Liver (tissue), 9 donors: ENCODE measurements around the gene PPP1R9A. TPM values are rescaled to one million over a fixed set of nuclear protein-coding genes. Genes with fewer than 3 reads are reported as not detected.

Experiments used
- DNase-seq: peaks from one replicate; pipeline ENCODE4 v3.0.0-alpha.2; 2017; ENCODE audit warnings: low spot score
- H3K27ac ChIP-seq, 2 donors: one replicate each; pipeline ENCODE4 v1.7.0; 2013; ENCODE audit warnings: inconsistent platforms in 2 of 2, low read length in 2 of 2, control low read depth in 1 of 2, low read depth in 1 of 2, mild to moderate bottlenecking in 1 of 2
- H3K27me3 ChIP-seq, 4 donors: one replicate each; pipeline versions ENCODE4 v1.6.1 to v1.7.0; 2013; ENCODE audit warnings: low read length in 3 of 4, inconsistent platforms in 1 of 4, mild to moderate bottlenecking in 1 of 4, moderate library complexity in 1 of 4; ENCODE audit not compliant: control insufficient read depth in 4 of 4, insufficient read depth in 4 of 4
- H3K36me3 ChIP-seq, 4 donors: one replicate each; pipeline versions ENCODE4 v1.6.1 to v1.7.0; 2013; ENCODE audit warnings: low read length in 3 of 4, mild to moderate bottlenecking in 3 of 4, low read depth in 1 of 4, moderate library complexity in 1 of 4; ENCODE audit not compliant: control insufficient read depth in 4 of 4, insufficient read depth in 3 of 4
- H3K4me1 ChIP-seq, 4 donors: one replicate each; pipeline versions ENCODE4 v1.6.1 to v1.7.0; 2013; ENCODE audit warnings: low read length in 3 of 4, mild to moderate bottlenecking in 3 of 4, moderate library complexity in 1 of 4; ENCODE audit not compliant: control insufficient read depth in 4 of 4, insufficient read depth in 4 of 4
- H3K4me3 ChIP-seq, 3 donors: one replicate each; pipeline versions ENCODE4 v1.6.1 to v1.7.0; 2013; ENCODE audit warnings: low read length in 3 of 3, control low read depth in 1 of 3, low read depth in 1 of 3, mild to moderate bottlenecking in 1 of 3
- H3K9ac ChIP-seq, 2 donors: one replicate each; pipeline ENCODE4 v1.7.0; 2013; ENCODE audit warnings: low read length in 2 of 2, mild to moderate bottlenecking in 2 of 2, moderate library complexity in 2 of 2, control low read depth in 1 of 2, low read depth in 1 of 2
- H3K9me3 ChIP-seq, 4 donors: one replicate each; pipeline versions ENCODE4 v1.6.1 to v1.7.0; 2013; ENCODE audit warnings: low read length in 3 of 4; ENCODE audit not compliant: control insufficient read depth in 4 of 4
- EGR1 ChIP-seq, 2 donors: IDR thresholded peaks; 2 replicates each; pipeline ENCODE4 v1.6.1; 2016 to 2018; ENCODE audit warnings: antibody characterized with exemption in 2 of 2, low read depth in 2 of 2
- FOXA1 ChIP-seq: IDR thresholded peaks from 2 replicates; pipeline ENCODE4 v1.6.1; 2016; ENCODE audit warnings: antibody characterized with exemption
- FOXA2 ChIP-seq: IDR thresholded peaks from 2 replicates; pipeline ENCODE4 v1.6.1; 2016; ENCODE audit warnings: antibody characterized with exemption
- GABPA ChIP-seq, 2 donors: IDR thresholded peaks in 1 of 2; conservative IDR thresholded peaks in 1 of 2; 2 replicates each; pipeline ENCODE4 v1.6.1; 2016; ENCODE audit warnings: antibody characterized with exemption in 2 of 2, mild to moderate bottlenecking in 1 of 2, moderate library complexity in 1 of 2
- HNF4A ChIP-seq, 2 donors: conservative IDR thresholded peaks; 2 replicates each; pipeline ENCODE4 v1.6.1; 2016; ENCODE audit warnings: antibody characterized with exemption in 2 of 2, mild to moderate bottlenecking in 2 of 2
- HNF4G ChIP-seq: IDR thresholded peaks from 2 replicates; pipeline ENCODE4 v1.6.1; 2016; ENCODE audit warnings: antibody characterized with exemption
- JUND ChIP-seq, 2 donors: IDR thresholded peaks; 2 replicates each; pipeline ENCODE4 v1.6.1; 2016; ENCODE audit warnings: antibody characterized with exemption in 2 of 2
- NR2F2 ChIP-seq: IDR thresholded peaks from 2 replicates; pipeline ENCODE4 v1.6.1; 2016; ENCODE audit warnings: antibody characterized with exemption
- RAD21 ChIP-seq, 2 donors: IDR thresholded peaks; 2 replicates each; pipeline ENCODE4 v1.6.1; 2016; ENCODE audit warnings: antibody characterized with exemption in 2 of 2, mild to moderate bottlenecking in 2 of 2
- RXRA ChIP-seq, 2 donors: IDR thresholded peaks; 2 replicates each; pipeline ENCODE4 v1.6.1; 2017 to 2018; ENCODE audit warnings: antibody characterized with exemption in 2 of 2, mild to moderate bottlenecking in 1 of 2
- SP1 ChIP-seq: IDR thresholded peaks from 2 replicates; pipeline ENCODE4 v1.6.1; 2018; ENCODE audit warnings: antibody characterized with exemption, mild to moderate bottlenecking
- TAF1 ChIP-seq: conservative IDR thresholded peaks from 2 replicates; pipeline ENCODE4 v1.6.1; 2016; ENCODE audit warnings: antibody characterized with exemption, mild to moderate bottlenecking
- YY1 ChIP-seq: IDR thresholded peaks from 2 replicates; pipeline ENCODE4 v1.6.1; 2016; ENCODE audit warnings: antibody characterized with exemption, mild to moderate bottlenecking
- WGBS: extraction: QIAGEN DNeasy Blood & Tissue Kit; methylation state at CpG from one replicate; pipeline ENCODE4 v1.1.7; 2013; 5-methylcytosine and 5-hydroxymethylcytosine counted together
- polyA plus RNA-seq, 2 donors: library from polyadenylated mRNA; stranded (reverse) in 1 of 2; unstranded in 1 of 2; fragments of 200-250 nt in 1 of 2; fragments of >200 nt in 1 of 2; fragmentation: Nextera tagmentation in 1 of 2; extraction: Ambion mirVana in 1 of 2; gene quantifications; one replicate each; pipeline versions ENCODE4 v1.2.1 to v1.2.3, GENCODE V29; 2013 to 2015
- total RNA-seq, 2 donors: library from RNA; depleted of rRNA; stranded (reverse); fragments of >200 nt; gene quantifications; one replicate each; pipeline ENCODE4 v1.2.3, GENCODE V29; 2014
- TF ChIP-seq, protein P1 (sequence below): IDR thresholded peaks from 2 replicates; pipeline ENCODE4 v1.6.1; 2016; ENCODE audit warnings: antibody characterized with exemption
- TF ChIP-seq, protein P2 (sequence below): IDR thresholded peaks from 2 replicates; pipeline ENCODE4 v1.6.1; 2016; ENCODE audit warnings: antibody characterized with exemption, mild to moderate bottlenecking
- TF ChIP-seq, protein P3 (sequence below): fragments of 150-350 bp; IDR thresholded peaks from 2 replicates; pipeline ENCODE4 v1.5.1; 2017; ENCODE audit warnings: improper control_type of control experiment, low read depth, low read length; ENCODE audit not compliant: missing input control
- TF ChIP-seq, protein P4 (sequence below): IDR thresholded peaks from 2 replicates; pipeline ENCODE4 v1.6.1; 2016; ENCODE audit warnings: antibody characterized with exemption
- donor health status: healthy.
- donor health status: healthy.
- donor health status: healthy.
- donor health status: healthy.
- donor health status: healthy.

Gene PPP1R9A
- total and polyA plus RNA-seq, 4 donors, result 0.17 to 5.4 (median 2.7) TPM

DNA sequence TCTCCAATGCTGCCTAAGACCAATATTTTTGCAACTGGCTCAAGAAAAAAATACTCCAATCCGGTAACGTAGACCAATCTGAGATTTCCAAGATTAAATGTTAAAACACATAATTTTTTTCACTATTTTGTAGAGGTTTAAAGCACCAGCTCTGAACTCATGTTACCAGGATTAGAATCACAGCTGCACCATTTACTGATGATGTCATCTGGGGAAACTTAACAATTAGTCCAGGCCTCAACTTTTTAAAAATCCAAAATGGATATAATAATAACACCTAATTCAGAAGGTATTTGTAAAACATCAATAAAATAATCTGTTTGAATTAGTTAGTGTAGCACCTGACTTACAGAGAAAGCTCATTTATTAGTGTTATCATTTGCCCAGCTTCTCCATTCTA lies 402.6 kb downstream of the PPP1R9A start:
- H3K4me3 ChIP-seq, result no peak overlapping the region
- no peak overlapping the region for H3K27ac ChIP-seq
- H3K27me3 ChIP-seq, result no peaks in the 10 kb centered on the region
- WGBS, result 97% methylated on average over 2 of the region's 2 CpGs
- H3K9me3 ChIP-seq, result no peaks in the 10 kb centered on the region
- no peak overlapping the region for H3K9ac ChIP-seq
- peaks cover 0 to 3% (median 0%) of the 10 kb centered on the region in 4 donors for H3K4me1 ChIP-seq
- peaks cover 9 to 60% (median 19%) of the 10 kb centered on the region in 4 donors for H3K36me3 ChIP-seq
- no peak for TF ChIP-seq JUND (IDR thresholded peaks at IDR 0.05)
- TF ChIP-seq, protein P1, sequence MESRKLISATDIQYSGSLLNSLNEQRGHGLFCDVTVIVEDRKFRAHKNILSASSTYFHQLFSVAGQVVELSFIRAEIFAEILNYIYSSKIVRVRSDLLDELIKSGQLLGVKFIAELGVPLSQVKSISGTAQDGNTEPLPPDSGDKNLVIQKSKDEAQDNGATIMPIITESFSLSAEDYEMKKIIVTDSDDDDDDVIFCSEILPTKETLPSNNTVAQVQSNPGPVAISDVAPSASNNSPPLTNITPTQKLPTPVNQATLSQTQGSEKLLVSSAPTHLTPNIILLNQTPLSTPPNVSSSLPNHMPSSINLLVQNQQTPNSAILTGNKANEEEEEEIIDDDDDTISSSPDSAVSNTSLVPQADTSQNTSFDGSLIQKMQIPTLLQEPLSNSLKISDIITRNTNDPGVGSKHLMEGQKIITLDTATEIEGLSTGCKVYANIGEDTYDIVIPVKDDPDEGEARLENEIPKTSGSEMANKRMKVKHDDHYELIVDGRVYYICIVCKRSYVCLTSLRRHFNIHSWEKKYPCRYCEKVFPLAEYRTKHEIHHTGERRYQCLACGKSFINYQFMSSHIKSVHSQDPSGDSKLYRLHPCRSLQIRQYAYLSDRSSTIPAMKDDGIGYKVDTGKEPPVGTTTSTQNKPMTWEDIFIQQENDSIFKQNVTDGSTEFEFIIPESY, result no peak
- TF ChIP-seq, protein P2, sequence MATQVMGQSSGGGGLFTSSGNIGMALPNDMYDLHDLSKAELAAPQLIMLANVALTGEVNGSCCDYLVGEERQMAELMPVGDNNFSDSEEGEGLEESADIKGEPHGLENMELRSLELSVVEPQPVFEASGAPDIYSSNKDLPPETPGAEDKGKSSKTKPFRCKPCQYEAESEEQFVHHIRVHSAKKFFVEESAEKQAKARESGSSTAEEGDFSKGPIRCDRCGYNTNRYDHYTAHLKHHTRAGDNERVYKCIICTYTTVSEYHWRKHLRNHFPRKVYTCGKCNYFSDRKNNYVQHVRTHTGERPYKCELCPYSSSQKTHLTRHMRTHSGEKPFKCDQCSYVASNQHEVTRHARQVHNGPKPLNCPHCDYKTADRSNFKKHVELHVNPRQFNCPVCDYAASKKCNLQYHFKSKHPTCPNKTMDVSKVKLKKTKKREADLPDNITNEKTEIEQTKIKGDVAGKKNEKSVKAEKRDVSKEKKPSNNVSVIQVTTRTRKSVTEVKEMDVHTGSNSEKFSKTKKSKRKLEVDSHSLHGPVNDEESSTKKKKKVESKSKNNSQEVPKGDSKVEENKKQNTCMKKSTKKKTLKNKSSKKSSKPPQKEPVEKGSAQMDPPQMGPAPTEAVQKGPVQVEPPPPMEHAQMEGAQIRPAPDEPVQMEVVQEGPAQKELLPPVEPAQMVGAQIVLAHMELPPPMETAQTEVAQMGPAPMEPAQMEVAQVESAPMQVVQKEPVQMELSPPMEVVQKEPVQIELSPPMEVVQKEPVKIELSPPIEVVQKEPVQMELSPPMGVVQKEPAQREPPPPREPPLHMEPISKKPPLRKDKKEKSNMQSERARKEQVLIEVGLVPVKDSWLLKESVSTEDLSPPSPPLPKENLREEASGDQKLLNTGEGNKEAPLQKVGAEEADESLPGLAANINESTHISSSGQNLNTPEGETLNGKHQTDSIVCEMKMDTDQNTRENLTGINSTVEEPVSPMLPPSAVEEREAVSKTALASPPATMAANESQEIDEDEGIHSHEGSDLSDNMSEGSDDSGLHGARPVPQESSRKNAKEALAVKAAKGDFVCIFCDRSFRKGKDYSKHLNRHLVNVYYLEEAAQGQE, result no peak
- no peak for TF ChIP-seq YY1
- no peak for TF ChIP-seq HNF4A (conservative IDR thresholded peaks at IDR 0.05)
- no peak for TF ChIP-seq EGR1 (IDR thresholded peaks at IDR 0.05; ENCODE audit: low read depth in 2 of 2)
- no peak for TF ChIP-seq NR2F2
- TF ChIP-seq HNF4G, result no peak
- TF ChIP-seq RAD21 (IDR thresholded peaks at IDR 0.05), result no peak
- TF ChIP-seq FOXA2, result no peak
- TF ChIP-seq GABPA (IDR thresholded peaks at IDR 0.05 in 1 of 2, conservative IDR thresholded peaks at IDR 0.05 in 1 of 2), result no peak
- no peak for TF ChIP-seq TAF1
- no peak for TF ChIP-seq SP1
- TF ChIP-seq FOXA1, result no peak
- TF ChIP-seq, protein P3, sequence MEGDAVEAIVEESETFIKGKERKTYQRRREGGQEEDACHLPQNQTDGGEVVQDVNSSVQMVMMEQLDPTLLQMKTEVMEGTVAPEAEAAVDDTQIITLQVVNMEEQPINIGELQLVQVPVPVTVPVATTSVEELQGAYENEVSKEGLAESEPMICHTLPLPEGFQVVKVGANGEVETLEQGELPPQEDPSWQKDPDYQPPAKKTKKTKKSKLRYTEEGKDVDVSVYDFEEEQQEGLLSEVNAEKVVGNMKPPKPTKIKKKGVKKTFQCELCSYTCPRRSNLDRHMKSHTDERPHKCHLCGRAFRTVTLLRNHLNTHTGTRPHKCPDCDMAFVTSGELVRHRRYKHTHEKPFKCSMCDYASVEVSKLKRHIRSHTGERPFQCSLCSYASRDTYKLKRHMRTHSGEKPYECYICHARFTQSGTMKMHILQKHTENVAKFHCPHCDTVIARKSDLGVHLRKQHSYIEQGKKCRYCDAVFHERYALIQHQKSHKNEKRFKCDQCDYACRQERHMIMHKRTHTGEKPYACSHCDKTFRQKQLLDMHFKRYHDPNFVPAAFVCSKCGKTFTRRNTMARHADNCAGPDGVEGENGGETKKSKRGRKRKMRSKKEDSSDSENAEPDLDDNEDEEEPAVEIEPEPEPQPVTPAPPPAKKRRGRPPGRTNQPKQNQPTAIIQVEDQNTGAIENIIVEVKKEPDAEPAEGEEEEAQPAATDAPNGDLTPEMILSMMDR, result no peak
- TF ChIP-seq, protein P4, sequence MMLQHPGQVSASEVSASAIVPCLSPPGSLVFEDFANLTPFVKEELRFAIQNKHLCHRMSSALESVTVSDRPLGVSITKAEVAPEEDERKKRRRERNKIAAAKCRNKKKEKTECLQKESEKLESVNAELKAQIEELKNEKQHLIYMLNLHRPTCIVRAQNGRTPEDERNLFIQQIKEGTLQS, result no peak
- DNase-seq, result no peak

DNA sequence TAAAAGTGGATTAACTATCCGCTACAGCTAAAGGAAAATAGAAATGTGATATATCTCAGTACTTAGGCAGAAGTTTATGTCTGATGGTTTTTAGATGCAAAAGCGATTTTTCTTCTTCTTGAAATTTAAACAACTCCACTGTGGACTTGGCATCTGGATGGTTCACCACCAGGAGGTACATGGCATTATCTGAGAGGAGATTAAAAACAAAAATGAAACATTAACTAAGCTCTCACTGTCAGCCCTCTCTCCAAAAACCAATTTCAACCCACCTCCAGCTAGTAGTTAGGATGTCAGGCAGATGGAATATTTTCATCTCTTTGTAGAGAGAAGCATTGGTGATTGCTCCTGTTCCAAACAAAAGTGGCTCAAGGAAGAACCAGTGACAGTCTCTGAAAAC lies 404.0 kb downstream of the PPP1R9A start:
- peaks cover 0 to 13% (median 1%) of the 10 kb centered on the region in 4 donors for H3K4me1 ChIP-seq
- 87% methylated on average over 2 of the region's 2 CpGs for WGBS
- H3K27ac ChIP-seq, result no peak overlapping the region
- H3K9me3 ChIP-seq, result no peaks in the 10 kb centered on the region
- no peaks in the 10 kb centered on the region for H3K27me3 ChIP-seq
- no peak overlapping the region for H3K4me3 ChIP-seq
- H3K36me3 ChIP-seq, result peaks cover 5 to 58% (median 16%) of the 10 kb centered on the region in 4 donors
- H3K9ac ChIP-seq, result no peak overlapping the region
- no peak for TF ChIP-seq YY1
- peak; percentile 41 to 53 for TF ChIP-seq RAD21 (IDR thresholded peaks at IDR 0.05)
- TF ChIP-seq TAF1, result no peak
- no peak for TF ChIP-seq RXRA (IDR thresholded peaks at IDR 0.05)
- TF ChIP-seq, protein P3, result peak; percentile 9
- TF ChIP-seq, protein P2, result no peak
- DNase-seq, result no peak
